CD4-positive, alpha-beta T cell (primary cell): ENCODE data around the gene PRKCB. TPM values are rescaled to one million over a fixed set of nuclear protein-coding genes. Genes with fewer than 3 reads are reported as not detected.
A peak's percentile ranks its signal among the peaks of the same experiment; 100 is the strongest.

Experiments
- ATAC-seq: fragments of 200-7000 bp; cut with Tn5 transposase; one replicate; pipeline ENCODE4 v1.10.0; 2022; ENCODE audit warnings: mild to moderate bottlenecking; ENCODE audit not compliant: poor library complexity
- CTCF ChIA-PET: fragments of 350-600 bp; sonication (Branson Sonifier 250); formaldehyde crosslinking; loops from one replicate; lab custom pipeline; 2021; ENCODE audit warnings: antibody characterized with exemption, inconsistent platforms; lab: Charles Lee
- POLR2A ChIA-PET: fragments of 350-600 bp; sonication (Branson Sonifier 250); formaldehyde crosslinking; loops from one replicate; lab custom pipeline; 2021; ENCODE audit warnings: antibody characterized with exemption, inconsistent platforms; lab: Charles Lee
- DNase-seq, 14 experiments: peaks; one replicate each; pipeline ENCODE4 v3.0.0-alpha.2; 2013 to 2020; ENCODE audit warnings: mixed read lengths in 2 of 14
- H3K27ac ChIP-seq, 2 donors: one replicate each; pipeline versions ENCODE4 v1.5.1 to v1.7.0; 2013; ENCODE audit warnings: low read length in 2 of 2, low read depth in 1 of 2, mild to moderate bottlenecking in 1 of 2
- H3K27me3 ChIP-seq, 2 experiments: 1 replicate in 1 of 2; 2 replicates in 1 of 2; pipeline versions ENCODE4 v1.6.1 to v1.7.0; 2013; ENCODE audit warnings: low read length in 2 of 2, control low read depth in 1 of 2, mild to moderate bottlenecking in 1 of 2, moderate library complexity in 1 of 2; ENCODE audit not compliant: insufficient read depth in 2 of 2, control insufficient read depth in 1 of 2
- H3K36me3 ChIP-seq: one replicate; pipeline ENCODE4 v1.6.1; 2013; ENCODE audit warnings: low read length, control low read depth; ENCODE audit not compliant: insufficient read depth
- H3K4me1 ChIP-seq: one replicate; pipeline ENCODE4 v1.6.1; 2013; ENCODE audit warnings: low read length, control low read depth; ENCODE audit not compliant: insufficient read depth
- H3K4me3 ChIP-seq: one replicate; pipeline ENCODE4 v1.5.1; 2013; ENCODE audit warnings: mild to moderate bottlenecking, low read length, moderate library complexity
- H3K9me3 ChIP-seq, 2 experiments: 1 replicate in 1 of 2; 2 replicates in 1 of 2; pipeline versions ENCODE4 v1.6.1 to v1.7.0; 2013; ENCODE audit warnings: low read length in 2 of 2, mild to moderate bottlenecking in 2 of 2, control low read depth in 1 of 2, moderate library complexity in 1 of 2; ENCODE audit not compliant: control insufficient read depth in 1 of 2, insufficient read depth in 1 of 2
- H3K27ac Mint-ChIP-seq: one replicate; pipeline ENCODE4 v1.8.0; 2020; ENCODE audit warnings: mixed read lengths
- H3K27me3 Mint-ChIP-seq: one replicate; pipeline ENCODE4 v1.8.0; 2021; ENCODE audit warnings: mixed read lengths
- H3K36me3 Mint-ChIP-seq: one replicate; pipeline ENCODE4 v1.8.0; 2021; ENCODE audit warnings: low read depth, mixed read lengths
- H3K4me1 Mint-ChIP-seq: one replicate; pipeline ENCODE4 v1.8.0; 2021; ENCODE audit warnings: low read depth, mixed read lengths
- H3K4me3 Mint-ChIP-seq: one replicate; pipeline ENCODE4 v1.8.0; 2020; ENCODE audit warnings: mild to moderate bottlenecking, mixed read lengths
- H3K9me3 Mint-ChIP-seq: one replicate; pipeline ENCODE4 v1.8.0; 2020; ENCODE audit warnings: mixed read lengths
- CTCF ChIP-seq: fragments of 200-600 bp; IDR thresholded peaks from one replicate; pipeline ENCODE4 v1.8.0; 2022; ENCODE audit warnings: antibody characterized with exemption, mild to moderate bottlenecking
- intact Hi-C, 2 experiments: fragments of 100-400 bp; cut with DNase I in 1 of 2; cut with micrococcal nuclease in 1 of 2; formaldehyde crosslinking; loops; one replicate each; pipeline versions ENCODE4 v1.15.1 to v1.9.0; 2023 to 2025; cut with DNase I, micrococcal nuclease
- total RNA-seq, 174 experiments: library from RNA in 2 of 174; stranded (reverse) in 2 of 174; gene quantifications; one replicate each; pipeline ENCODE4 v1.2.3 and lab custom pipeline; 2021 to 2026

Gene PRKCB
- total RNA-seq, 2 experiments from 2014 or later = 64.7 TPM

- POLR2A ChIA-PET = interaction anchor here (1.2 to 1.9 kb wide), 4 partner anchors 9 to 26 kb away, joined by 3 to 8 read pairs (median 6); no protein-coding TSS in a partner anchor
- H3K4me1 Mint-ChIP-seq = peaks cover 66% of the 10 kb centered on the region
- H3K4me3 Mint-ChIP-seq = no peak overlapping the region
- H3K27ac Mint-ChIP-seq = no peak overlapping the region
- ATAC-seq (no peak), DNase-seq (no peak)
- intact Hi-C loops = no loop called here
- H3K9me3 Mint-ChIP-seq = no peaks in the 10 kb centered on the region
- no peak overlapping the region for H3K27ac ChIP-seq
- H3K4me1 ChIP-seq = peaks cover 44% of the 10 kb centered on the region
- peaks cover 19% of the 10 kb centered on the region for H3K36me3 ChIP-seq
- H3K27me3 Mint-ChIP-seq = no peaks in the 10 kb centered on the region
- H3K36me3 Mint-ChIP-seq = peaks cover 51% of the 10 kb centered on the region
- H3K9me3 ChIP-seq = no peaks in the 10 kb centered on the region
- no peaks in the 10 kb centered on the region for H3K27me3 ChIP-seq
- no peak overlapping the region for H3K4me3 ChIP-seq
- TF ChIP-seq CTCF = no peak
- CTCF ChIA-PET = interaction anchor here (1.4 kb wide), 1 partner anchor 167 kb away, joined by 3 read pairs; no protein-coding TSS in a partner anchor
Measured at GRCh38 chr16:23843143-23843542, 7.4 kb downstream of the PRKCB start.

GRCh38 chr16:23847251-23847650, 11.5 kb downstream of the PRKCB start:
- intact Hi-C loops = no loop called here
- Histone ChIP-seq H3K4me1 (peaks cover 22% of the 10 kb centered on the region), H3K27me3 (no peaks in the 10 kb centered on the region), H3K27ac (no peak overlapping the region), H3K36me3 (peaks cover 8% of the 10 kb centered on the region), H3K9me3 (no peaks in the 10 kb centered on the region), H3K4me3 (no peak overlapping the region)
- Mint-ChIP-seq H3K4me1 (peaks cover 70% of the 10 kb centered on the region), H3K9me3 (no peaks in the 10 kb centered on the region), H3K27ac (peak overlapping the region; percentile 81), H3K27me3 (no peaks in the 10 kb centered on the region), H3K36me3 (peaks cover 55% of the 10 kb centered on the region), H3K4me3 (no peak overlapping the region)
- ChIA-PET POLR2A (interaction anchor here (0.9 kb wide), 2 partner anchors 9 to 11 kb away, joined by 3 read pairs; partner anchors contain the start of gene PRKCB), CTCF (interaction anchor here (1.1 kb wide), 1 partner anchor 163 kb away, joined by 3 read pairs; no protein-coding TSS in a partner anchor)
- no peak for ATAC-seq
- no peak for TF ChIP-seq CTCF
- DNase-seq = no peak

GRCh38 chr16:23847948-23848347, 12.2 kb downstream of the PRKCB start:
- H3K4me1 Mint-ChIP-seq = peaks cover 72% of the 10 kb centered on the region
- H3K27me3 Mint-ChIP-seq = no peaks in the 10 kb centered on the region
- Histone ChIP-seq H3K9me3 (no peaks in the 10 kb centered on the region), H3K4me3 (no peak overlapping the region), H3K27me3 (no peaks in the 10 kb centered on the region), H3K4me1 (peaks cover 23% of the 10 kb centered on the region), H3K27ac (peak overlapping the region in 1 of 2 donors; percentile 55), H3K36me3 (peaks cover 11% of the 10 kb centered on the region)
- H3K27ac Mint-ChIP-seq = peak overlapping the region; percentile 81
- peak in 11 of 14 experiments; percentile 19 to 86 (median 39) for DNase-seq
- no peak for TF ChIP-seq CTCF
- ATAC-seq = peak; percentile 100
- H3K4me3 Mint-ChIP-seq = peak overlapping the region; percentile 17
- no peaks in the 10 kb centered on the region for H3K9me3 Mint-ChIP-seq
- H3K36me3 Mint-ChIP-seq = peaks cover 54% of the 10 kb centered on the region
- intact Hi-C loops = loop anchor here in 1 of 2 experiments (1.0 kb wide), 1 partner anchor 11 kb away; no protein-coding TSS in a partner anchor
- ChIA-PET POLR2A (interaction anchor here (1.3 kb wide), 1 partner anchor 16 kb away, joined by 4 read pairs; no protein-coding TSS in a partner anchor), CTCF (no interaction called here)
